ENCODE data around the gene PGAP2.

- TF ChIP-seq EZH2 (IDR thresholded peaks at IDR 0.05; ENCODE audit: low read depth) (no peak), CTCF (conservative IDR thresholded peaks at IDR 0.05) (no peak)
These were observed 6.2 kb upstream of the PGAP2 start for GRCh38 chr11:3802011-3802790.

All from PC-9 (cell line).